SU-DHL-6 (cell line): Measurements from ENCODE around the gene ZNF628.

ENCODE experiments used
- CTCF ChIP-seq: fragments of 200-600 bp; sonication (generic); IDR thresholded peaks from one replicate; pipeline ENCODE4 v1.5.1; 2017; ENCODE audit warnings: antibody characterized with exemption, mild to moderate bottlenecking, low read length, moderate library complexity; ENCODE audit not compliant: insufficient read depth, poor library complexity, severe bottlenecking
- EZH2phosphoT487 ChIP-seq: fragments of 200-600 bp; sonication (generic), shearing (Covaris generic); conservative IDR thresholded peaks from 2 replicates; pipeline ENCODE4 v1.6.1; 2018; ENCODE audit warnings: mild to moderate bottlenecking, antibody characterized with exemption, low read length, moderate library complexity, mixed read lengths

- TF ChIP-seq CTCF: no peak
- TF ChIP-seq EZH2phosphoT487: no peak
Observed at GRCh38 chr19:55439052-55439451, 37.4 kb upstream of the ZNF628 start.
